Measurements from ENCODE around the gene CABYR.

DNA sequence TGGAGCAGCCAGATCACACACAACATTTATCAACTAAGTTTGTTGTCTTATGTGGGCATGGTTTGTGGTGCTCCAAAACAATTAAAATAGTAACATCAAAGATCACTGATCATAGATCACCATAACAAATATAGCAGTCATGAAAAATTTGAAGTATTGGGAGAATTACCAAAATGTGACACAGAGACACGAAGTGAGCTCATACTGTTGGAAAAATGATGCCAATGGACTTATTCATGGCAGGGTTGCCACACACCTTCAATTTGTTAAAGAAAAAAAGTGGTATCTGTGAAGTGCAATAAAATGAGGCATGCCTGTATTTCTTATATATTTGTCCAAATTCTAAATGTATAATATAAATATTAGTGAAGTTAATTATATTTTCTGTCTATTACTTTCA is 42.9 kb upstream of the CABYR start:
- TF ChIP-seq CTCF (IDR thresholded peaks at IDR 0.05; ENCODE audit: low read length), result no peak
- no peak for TF ChIP-seq EZH2 (optimal IDR thresholded peaks at IDR 0.05; ENCODE audit: low read depth, low read length)

Data from MM.1S (cell line).